ENCODE data around the gene KCNQ2.

KCNQ2 gene

GRCh38 chr20:63471981-63472831, at the start of gene KCNQ2:
Gene KCNQ2, minus strand, starts transcription at chr20:63472655. Its CDS starts 192 bp downstream, at chr20:63472463.
- TF ChIP-seq, protein P1, sequence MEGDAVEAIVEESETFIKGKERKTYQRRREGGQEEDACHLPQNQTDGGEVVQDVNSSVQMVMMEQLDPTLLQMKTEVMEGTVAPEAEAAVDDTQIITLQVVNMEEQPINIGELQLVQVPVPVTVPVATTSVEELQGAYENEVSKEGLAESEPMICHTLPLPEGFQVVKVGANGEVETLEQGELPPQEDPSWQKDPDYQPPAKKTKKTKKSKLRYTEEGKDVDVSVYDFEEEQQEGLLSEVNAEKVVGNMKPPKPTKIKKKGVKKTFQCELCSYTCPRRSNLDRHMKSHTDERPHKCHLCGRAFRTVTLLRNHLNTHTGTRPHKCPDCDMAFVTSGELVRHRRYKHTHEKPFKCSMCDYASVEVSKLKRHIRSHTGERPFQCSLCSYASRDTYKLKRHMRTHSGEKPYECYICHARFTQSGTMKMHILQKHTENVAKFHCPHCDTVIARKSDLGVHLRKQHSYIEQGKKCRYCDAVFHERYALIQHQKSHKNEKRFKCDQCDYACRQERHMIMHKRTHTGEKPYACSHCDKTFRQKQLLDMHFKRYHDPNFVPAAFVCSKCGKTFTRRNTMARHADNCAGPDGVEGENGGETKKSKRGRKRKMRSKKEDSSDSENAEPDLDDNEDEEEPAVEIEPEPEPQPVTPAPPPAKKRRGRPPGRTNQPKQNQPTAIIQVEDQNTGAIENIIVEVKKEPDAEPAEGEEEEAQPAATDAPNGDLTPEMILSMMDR (conservative IDR thresholded peaks at IDR 0.05; ENCODE audit: control insufficient read depth, insufficient read depth, low read depth, low read length): no peak
- no peak within 1 kb of the TSS for H3K4me3 ChIP-seq (ENCODE audit: control insufficient read depth, low read depth, low read length)
- DNase-seq (ENCODE audit: low read depth): no peak

DNA sequence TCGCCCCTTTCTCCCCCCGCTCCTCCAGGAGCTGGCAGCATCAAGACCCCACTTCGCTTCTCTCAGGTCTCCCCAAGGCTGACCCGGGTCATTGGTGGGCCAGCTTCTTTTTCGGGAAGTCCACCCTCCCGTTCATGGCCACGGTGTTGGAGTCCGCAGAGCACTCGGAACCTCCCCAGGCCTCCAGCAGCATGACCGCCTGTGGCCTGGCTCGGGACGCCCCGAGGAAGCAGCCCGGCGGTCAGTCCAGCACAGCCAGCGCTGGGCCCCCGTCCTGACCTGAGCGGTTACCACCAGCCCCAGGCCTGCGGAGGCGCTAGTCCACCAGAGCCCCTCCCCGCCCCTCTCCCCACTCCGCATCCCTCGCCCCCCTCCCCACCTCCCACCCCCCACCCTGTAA, 49.1 kb upstream of the KCNQ2 start:
- H3K4me3 ChIP-seq (ENCODE audit: control insufficient read depth, low read depth, low read length): peak overlapping the region; percentile 72
- TF ChIP-seq, protein P1 (conservative IDR thresholded peaks at IDR 0.05; ENCODE audit: control insufficient read depth, insufficient read depth, low read depth, low read length): no peak
- no peak for DNase-seq (ENCODE audit: low read depth)

- TF ChIP-seq, protein P1 (conservative IDR thresholded peaks at IDR 0.05; ENCODE audit: control insufficient read depth, insufficient read depth, low read depth, low read length): no peak
- DNase-seq (ENCODE audit: low read depth): peak; percentile 60
- peak overlapping the region; percentile 72 for H3K4me3 ChIP-seq (ENCODE audit: control insufficient read depth, low read depth, low read length)
Observed at GRCh38 chr20:63520934-63521601, 48.6 kb upstream of the KCNQ2 start.

DNA sequence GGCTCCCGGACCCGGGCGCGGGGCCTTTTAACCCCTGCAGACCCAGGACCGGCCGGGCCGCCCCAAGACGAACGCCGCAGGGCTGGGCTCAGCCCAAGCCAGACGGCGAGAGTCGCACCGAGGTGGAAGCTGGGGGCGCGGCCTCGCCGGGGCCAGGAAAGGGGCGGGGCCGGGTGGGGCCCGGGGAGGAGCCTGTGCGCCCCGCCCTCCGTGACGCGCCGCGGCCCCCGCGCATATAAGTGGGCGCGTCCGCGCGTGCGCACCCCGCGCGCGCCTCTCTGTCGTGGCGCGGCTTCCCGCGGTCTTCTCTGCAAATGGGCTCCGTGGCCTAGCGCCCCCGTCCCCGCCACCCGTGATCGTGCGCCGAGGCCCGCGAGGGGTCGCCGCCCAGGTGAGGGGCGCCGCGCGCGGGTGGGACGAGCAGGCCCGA, 48.1 kb upstream of the KCNQ2 start, which contains the start of gene PPDPF:
TSS of gene PPDPF (plus strand) at position 262 of the 430 bp plus-strand sequence. CDS start 544 bp downstream, outside the sequence.
- TF ChIP-seq, protein P1 (conservative IDR thresholded peaks at IDR 0.05; ENCODE audit: control insufficient read depth, insufficient read depth, low read depth, low read length): no peak
- peak; percentile 66 for DNase-seq (ENCODE audit: low read depth)
- peak within 1 kb of the TSS; percentile 72 for H3K4me3 ChIP-seq (ENCODE audit: control insufficient read depth, low read depth, low read length)

DNA sequence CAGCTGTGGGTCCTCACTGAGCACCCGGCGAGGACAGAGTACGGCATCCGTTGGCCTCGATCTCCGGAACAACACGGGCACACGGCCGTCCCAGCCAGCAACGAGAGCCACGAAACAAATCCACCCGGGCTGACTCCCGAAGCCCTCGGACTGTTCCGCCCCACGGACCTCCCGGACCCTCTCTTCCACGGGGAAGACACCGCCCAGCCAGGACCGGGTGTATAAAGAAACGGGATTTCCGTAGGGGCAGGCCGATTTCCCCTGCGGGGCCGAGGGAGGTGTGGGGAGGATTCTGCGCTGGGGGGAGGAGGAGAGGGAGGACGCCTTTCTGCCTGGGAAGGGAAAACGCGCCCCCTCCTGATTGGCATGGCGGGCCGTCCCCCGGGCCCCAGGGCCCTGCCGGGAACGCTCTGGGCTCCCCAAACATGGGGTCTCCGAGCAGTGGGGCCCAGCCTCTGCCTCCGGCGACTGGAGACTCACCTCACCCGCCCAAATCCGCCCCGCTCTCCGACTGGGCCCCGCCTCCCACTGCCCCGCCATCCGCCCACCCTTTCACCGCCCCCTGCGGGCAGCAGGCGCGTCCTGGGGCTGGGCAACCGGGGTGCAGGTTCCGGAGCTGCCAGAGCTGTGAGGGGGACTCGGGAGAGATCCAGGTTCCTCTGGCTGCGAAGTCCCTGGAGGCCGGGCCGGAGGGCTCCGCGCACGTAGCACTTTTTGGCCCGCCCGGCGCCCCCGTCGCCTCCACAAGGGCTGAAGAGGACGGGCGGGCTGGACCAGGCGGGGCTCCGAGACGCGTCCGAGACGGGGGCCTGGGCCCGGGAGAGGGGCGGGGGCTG, 47.4 kb upstream of the KCNQ2 start:
- DNase-seq (ENCODE audit: low read depth): no peak
- TF ChIP-seq, protein P1 (conservative IDR thresholded peaks at IDR 0.05; ENCODE audit: control insufficient read depth, insufficient read depth, low read depth, low read length): no peak

More for the DNA sequence above, 47.4 kb upstream of the KCNQ2 start:
- H3K4me3 ChIP-seq (ENCODE audit: control insufficient read depth, low read depth, low read length): peak overlapping the region; percentile 52

Data from fibroblast of mammary gland (primary cell).